ENCODE results near the gene UBA3. TPM values are rescaled to one million over a fixed set of nuclear protein-coding genes. Genes with fewer than 3 reads are reported as not detected.
A peak's percentile ranks its signal among the peaks of the same experiment; 100 is the strongest.

UBA3 gene
- 10 to 100 TPM; 44.3 to 99.3 (median 64.6) TPM for total RNA-seq
- 10 to 100 TPM; 33.4 to 34.4 (median 33.5) TPM for polyA plus RNA-seq
- long read RNA-seq, donor 1, partial matches to known transcripts = 0 of 7 reads
- long read RNA-seq, donor 1, other reads (novel, unspliced or antisense) = 0 of 7 reads
- long read RNA-seq, donor 2, transcript UBA3-202 (18 exons, 2,154 nt) = major isoform, 6 of 8 reads
- long read RNA-seq, donor 2, partial matches to known transcripts = 0 of 8 reads
- long read RNA-seq, donor 2, other reads (novel, unspliced or antisense) = 0 of 8 reads
- long read RNA-seq, donor 3, partial matches to known transcripts = 0 of 2 reads
- long read RNA-seq, donor 3, other reads (novel, unspliced or antisense) = 0 of 2 reads
- long read RNA-seq, donor 4, partial matches to known transcripts = 0 of 1 reads
- long read RNA-seq, donor 4, other reads (novel, unspliced or antisense) = 0 of 1 reads
- long read RNA-seq, donor 5, partial matches to known transcripts = 0 of 6 reads
- long read RNA-seq, donor 5, other reads (novel, unspliced or antisense) = 0 of 6 reads
- long read RNA-seq, donor 6 = 0 reads
- long read RNA-seq, donor 7, transcript UBA3-202 (18 exons, 2,154 nt) = major isoform, 6 of 14 reads
- long read RNA-seq, donor 7, transcript UBA3-201 (17 exons, 2,112 nt) = minor isoform, 5 of 14 reads
- long read RNA-seq, donor 7, partial matches to known transcripts = 0 of 14 reads
- long read RNA-seq, donor 7, other reads (novel, unspliced or antisense) = 0 of 14 reads
- long read RNA-seq, donor 8, transcript UBA3-202 (18 exons, 2,154 nt) = major isoform, 8 of 34 reads
- long read RNA-seq, donor 8, partial matches to known transcripts = 22 of 34 reads
- long read RNA-seq, donor 8, other reads (novel, unspliced or antisense) = 0 of 34 reads
- long read RNA-seq, donor 9, partial matches to known transcripts = 0 of 6 reads
- long read RNA-seq, donor 9, other reads (novel, unspliced or antisense) = 0 of 6 reads
- long read RNA-seq, donor 10, partial matches to known transcripts = 0 of 2 reads
- long read RNA-seq, donor 10, other reads (novel, unspliced or antisense) = 0 of 2 reads

- Histone ChIP-seq H3K27ac (peak within 1 kb of the TSS; percentile 46 to 97 (median 91)), H3K27me3 (no peaks in the 10 kb centered on the region), H3K4me1 (peaks cover 39 to 72% (median 61%) of the 10 kb centered on the region in 4 donors), H3K9me3 (no peaks in the 10 kb centered on the region), H3K4me3 (peak within 1 kb of the TSS; percentile 75 to 98 (median 88)), H3K36me3 (peaks cover 0 to 11% (median 7%) of the 10 kb centered on the region in 4 donors)
- TF ChIP-seq POLR2AphosphoS5 (IDR thresholded peaks at IDR 0.05) (peak; percentile 77 to 88 (median 86)), POLR2A (IDR thresholded peaks at IDR 0.05) (no peak)
- WGBS, 5 donors = 1 to 2% (median 2%) methylated on average over 33 to 37 of the region's 37 CpGs
- DNase-seq = peak; percentile 92 to 97
- intact Hi-C loops (cut with DNase I; ENCODE audit: low total_unique reads) = no loop called here
These were observed at the start of gene UBA3 for GRCh38 chr3:69080233-69080920. UBA3 (minus strand) TSS chr3:69080365; CDS start chr3:69080353, 12 bp downstream.

- no peaks in the 10 kb centered on the region for H3K9me3 ChIP-seq
- DNase-seq = no peak
- 30 to 56% (median 45%) methylated on average over 1 of the region's 1 CpG for WGBS, 5 donors
- no peak overlapping the region for H3K27ac ChIP-seq
- no peaks in the 10 kb centered on the region for H3K4me1 ChIP-seq
- H3K36me3 ChIP-seq = no peaks in the 10 kb centered on the region
- intact Hi-C loops (cut with DNase I; ENCODE audit: low total_unique reads) = no loop called here
- H3K27me3 ChIP-seq = no peaks in the 10 kb centered on the region
- TF ChIP-seq POLR2AphosphoS5 (IDR thresholded peaks at IDR 0.05) = no peak
- TF ChIP-seq CTCF (IDR thresholded peaks at IDR 0.05) = no peak
- no peak for TF ChIP-seq POLR2A (IDR thresholded peaks at IDR 0.05)
- no peak for TF ChIP-seq EP300 (IDR thresholded peaks at IDR 0.05)
- H3K4me3 ChIP-seq = no peak overlapping the region
These were observed 49.4 kb upstream of the UBA3 start for GRCh38 chr3:69129531-69129930.

- Histone ChIP-seq H3K27ac (no peak overlapping the region), H3K9me3 (no peaks in the 10 kb centered on the region), H3K36me3 (no peaks in the 10 kb centered on the region), H3K4me3 (no peak overlapping the region), H3K4me1 (no peaks in the 10 kb centered on the region), H3K27me3 (no peaks in the 10 kb centered on the region)
- intact Hi-C loops (cut with DNase I; ENCODE audit: low total_unique reads) = no loop called here
- TF ChIP-seq POLR2AphosphoS5 (IDR thresholded peaks at IDR 0.05) = no peak
- TF ChIP-seq CTCF (IDR thresholded peaks at IDR 0.05) = no peak
- no peak for TF ChIP-seq EP300 (IDR thresholded peaks at IDR 0.05)
- TF ChIP-seq POLR2A (IDR thresholded peaks at IDR 0.05) = no peak
- no peak for DNase-seq
These were observed 48.3 kb upstream of the UBA3 start for GRCh38 chr3:69128509-69128908.

GRCh38 chr3:69126999-69127398 lies 46.8 kb upstream of the UBA3 start:
- H3K4me3 ChIP-seq = no peak overlapping the region
- H3K27ac ChIP-seq = no peak overlapping the region
- H3K27me3 ChIP-seq = no peaks in the 10 kb centered on the region
- WGBS, 5 donors = 55 to 90% (median 85%) methylated on average over 2 of the region's 2 CpGs
- no peaks in the 10 kb centered on the region for H3K36me3 ChIP-seq
- no peaks in the 10 kb centered on the region for H3K4me1 ChIP-seq
- no peak for DNase-seq
- intact Hi-C loops (cut with DNase I; ENCODE audit: low total_unique reads) = no loop called here
- TF ChIP-seq POLR2AphosphoS5 (IDR thresholded peaks at IDR 0.05) = no peak
- TF ChIP-seq EP300 (IDR thresholded peaks at IDR 0.05) = no peak
- no peak for TF ChIP-seq CTCF (IDR thresholded peaks at IDR 0.05)
- TF ChIP-seq POLR2A (IDR thresholded peaks at IDR 0.05) = no peak
- no peaks in the 10 kb centered on the region for H3K9me3 ChIP-seq

All from stomach (tissue), 19 donors.